PFSK-1 (cell line): ENCODE data around the gene CREB3L2.

Experiments used
- SIN3A ChIP-seq: IDR thresholded peaks from 2 replicates; pipeline ENCODE4 v1.6.1; 2012; ENCODE audit warnings: mild to moderate bottlenecking, low read length, moderate library complexity, borderline replicate concordance; ENCODE audit not compliant: insufficient read depth
- TF ChIP-seq, protein P1 (sequence below), 2 experiments: IDR thresholded peaks; 2 replicates each; pipeline versions ENCODE4 v1.6.1 to v1.8.0; 2011 to 2012; ENCODE audit warnings: low read depth in 2 of 2, low read length in 2 of 2, control low read depth in 1 of 2, inconsistent platforms in 1 of 2, mild to moderate bottlenecking in 1 of 2, moderate library complexity in 1 of 2; ENCODE audit not compliant: insufficient read depth in 1 of 2

DNA sequence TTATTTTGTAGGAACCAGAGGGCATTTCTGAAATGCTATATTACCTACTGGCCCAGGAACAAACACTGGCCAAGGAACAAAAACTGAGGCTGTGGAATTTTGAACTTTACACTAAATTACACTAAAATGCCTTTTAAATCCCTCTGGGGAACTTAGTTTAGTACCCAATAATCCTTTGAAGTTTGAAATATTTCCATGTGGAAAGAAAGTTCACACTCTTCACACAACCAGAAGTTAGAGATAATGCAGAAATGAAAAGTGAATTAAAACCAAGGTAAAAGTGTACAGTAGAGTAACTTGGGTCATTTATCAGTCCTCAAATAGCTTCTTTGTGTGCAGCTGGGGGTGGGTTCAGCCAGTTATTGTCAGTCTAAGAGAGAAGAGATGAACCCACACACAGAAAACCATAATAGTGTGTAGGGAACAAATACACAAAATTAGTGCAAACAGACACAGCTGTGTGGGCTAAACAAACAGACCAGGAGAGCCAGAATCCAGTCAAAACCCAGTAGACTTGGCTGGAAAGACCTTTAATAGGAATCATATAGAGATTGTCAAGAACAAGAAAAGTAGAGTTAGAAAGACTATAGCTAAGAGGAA, 108.6 kb downstream of the CREB3L2 start:
- TF ChIP-seq, protein P1, sequence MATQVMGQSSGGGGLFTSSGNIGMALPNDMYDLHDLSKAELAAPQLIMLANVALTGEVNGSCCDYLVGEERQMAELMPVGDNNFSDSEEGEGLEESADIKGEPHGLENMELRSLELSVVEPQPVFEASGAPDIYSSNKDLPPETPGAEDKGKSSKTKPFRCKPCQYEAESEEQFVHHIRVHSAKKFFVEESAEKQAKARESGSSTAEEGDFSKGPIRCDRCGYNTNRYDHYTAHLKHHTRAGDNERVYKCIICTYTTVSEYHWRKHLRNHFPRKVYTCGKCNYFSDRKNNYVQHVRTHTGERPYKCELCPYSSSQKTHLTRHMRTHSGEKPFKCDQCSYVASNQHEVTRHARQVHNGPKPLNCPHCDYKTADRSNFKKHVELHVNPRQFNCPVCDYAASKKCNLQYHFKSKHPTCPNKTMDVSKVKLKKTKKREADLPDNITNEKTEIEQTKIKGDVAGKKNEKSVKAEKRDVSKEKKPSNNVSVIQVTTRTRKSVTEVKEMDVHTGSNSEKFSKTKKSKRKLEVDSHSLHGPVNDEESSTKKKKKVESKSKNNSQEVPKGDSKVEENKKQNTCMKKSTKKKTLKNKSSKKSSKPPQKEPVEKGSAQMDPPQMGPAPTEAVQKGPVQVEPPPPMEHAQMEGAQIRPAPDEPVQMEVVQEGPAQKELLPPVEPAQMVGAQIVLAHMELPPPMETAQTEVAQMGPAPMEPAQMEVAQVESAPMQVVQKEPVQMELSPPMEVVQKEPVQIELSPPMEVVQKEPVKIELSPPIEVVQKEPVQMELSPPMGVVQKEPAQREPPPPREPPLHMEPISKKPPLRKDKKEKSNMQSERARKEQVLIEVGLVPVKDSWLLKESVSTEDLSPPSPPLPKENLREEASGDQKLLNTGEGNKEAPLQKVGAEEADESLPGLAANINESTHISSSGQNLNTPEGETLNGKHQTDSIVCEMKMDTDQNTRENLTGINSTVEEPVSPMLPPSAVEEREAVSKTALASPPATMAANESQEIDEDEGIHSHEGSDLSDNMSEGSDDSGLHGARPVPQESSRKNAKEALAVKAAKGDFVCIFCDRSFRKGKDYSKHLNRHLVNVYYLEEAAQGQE (IDR thresholded peaks at IDR 0.05; ENCODE audit: insufficient read depth in 1 of 2, low read depth in 2 of 2, low read length in 2 of 2) = no peak
- no peak for TF ChIP-seq SIN3A
